AG09309 (cell line): ENCODE measurements around the gene MPPED2.

Source experiments
- DNase-seq: peaks from one replicate; pipeline ENCODE4 v3.0.0-alpha.2; 2010; ENCODE audit warnings: low read depth
- H3K4me3 ChIP-seq: 2 replicates; pipeline ENCODE4 v1.5.1; 2011; ENCODE audit warnings: mild to moderate bottlenecking, low read depth, low read length, moderate library complexity; ENCODE audit not compliant: control insufficient read depth
- TF ChIP-seq, protein P1 (sequence below): IDR thresholded peaks from 2 replicates; pipeline ENCODE4 v1.5.1; 2011; ENCODE audit warnings: mild to moderate bottlenecking, low read depth, low read length, inconsistent platforms; ENCODE audit not compliant: insufficient read depth, control insufficient read depth; ENCODE audit errors: missing control alignments

The MPPED2 gene

DNA sequence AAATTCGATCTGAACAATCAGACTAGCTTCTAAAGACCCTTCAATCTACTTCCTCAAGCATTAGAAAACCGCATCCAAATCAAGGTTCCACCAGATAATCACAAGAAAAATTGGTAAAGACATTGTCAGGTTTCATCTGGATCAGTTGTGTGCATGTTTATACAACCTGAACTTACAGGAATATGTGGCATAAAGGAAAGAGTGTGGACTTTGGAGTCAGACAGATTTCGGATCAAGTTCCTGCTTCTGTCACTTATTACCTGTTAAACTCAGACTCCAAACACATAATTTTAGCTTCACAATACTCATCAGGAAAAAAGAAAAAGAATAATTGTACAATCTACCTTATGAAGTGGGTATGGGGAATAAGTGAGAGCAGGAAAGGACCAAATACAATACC, 80.5 kb downstream of the MPPED2 start:
- H3K4me3 ChIP-seq, result no peak overlapping the region
- no peak for DNase-seq
- TF ChIP-seq, protein P1, sequence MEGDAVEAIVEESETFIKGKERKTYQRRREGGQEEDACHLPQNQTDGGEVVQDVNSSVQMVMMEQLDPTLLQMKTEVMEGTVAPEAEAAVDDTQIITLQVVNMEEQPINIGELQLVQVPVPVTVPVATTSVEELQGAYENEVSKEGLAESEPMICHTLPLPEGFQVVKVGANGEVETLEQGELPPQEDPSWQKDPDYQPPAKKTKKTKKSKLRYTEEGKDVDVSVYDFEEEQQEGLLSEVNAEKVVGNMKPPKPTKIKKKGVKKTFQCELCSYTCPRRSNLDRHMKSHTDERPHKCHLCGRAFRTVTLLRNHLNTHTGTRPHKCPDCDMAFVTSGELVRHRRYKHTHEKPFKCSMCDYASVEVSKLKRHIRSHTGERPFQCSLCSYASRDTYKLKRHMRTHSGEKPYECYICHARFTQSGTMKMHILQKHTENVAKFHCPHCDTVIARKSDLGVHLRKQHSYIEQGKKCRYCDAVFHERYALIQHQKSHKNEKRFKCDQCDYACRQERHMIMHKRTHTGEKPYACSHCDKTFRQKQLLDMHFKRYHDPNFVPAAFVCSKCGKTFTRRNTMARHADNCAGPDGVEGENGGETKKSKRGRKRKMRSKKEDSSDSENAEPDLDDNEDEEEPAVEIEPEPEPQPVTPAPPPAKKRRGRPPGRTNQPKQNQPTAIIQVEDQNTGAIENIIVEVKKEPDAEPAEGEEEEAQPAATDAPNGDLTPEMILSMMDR, result no peak

DNA sequence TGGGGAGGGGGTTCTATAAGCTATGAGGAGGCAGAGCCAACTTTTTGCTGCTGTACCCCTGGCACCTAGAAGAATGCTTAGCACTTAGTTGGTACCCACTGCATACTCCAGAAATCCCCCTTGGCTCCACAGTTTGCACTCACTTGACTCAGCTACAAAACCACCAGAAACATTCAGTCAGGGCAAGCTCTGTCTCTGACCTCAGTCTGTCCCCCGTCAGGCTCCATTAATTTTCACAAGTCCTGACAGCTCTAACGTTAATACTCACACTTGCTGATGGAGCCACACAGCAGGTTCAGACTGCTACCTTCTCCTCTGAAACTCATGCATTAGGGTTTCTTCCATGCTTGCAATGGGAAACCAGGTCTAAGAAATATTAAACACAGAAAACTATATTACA, 81.7 kb downstream of the MPPED2 start:
- TF ChIP-seq, protein P1, result no peak
- DNase-seq, result no peak
- no peak overlapping the region for H3K4me3 ChIP-seq

DNA sequence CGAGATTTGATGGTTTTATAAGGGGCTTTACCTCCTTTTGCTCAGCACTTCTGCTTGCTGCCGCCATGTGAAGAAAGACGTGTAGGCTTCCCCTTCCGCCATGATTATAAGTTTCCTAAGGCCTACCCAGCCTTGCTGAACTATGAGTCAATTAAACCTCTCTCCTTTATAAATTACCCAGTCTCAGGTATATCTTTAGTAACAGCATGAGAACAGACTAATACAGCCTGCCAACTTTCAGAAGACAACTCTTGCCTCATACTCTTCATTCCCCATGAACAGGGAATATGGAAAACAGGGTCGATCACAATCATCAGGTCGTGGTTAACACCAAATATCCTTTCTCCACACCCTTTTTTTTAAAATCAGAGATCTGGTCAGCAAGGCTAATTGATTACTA, 83.0 kb downstream of the MPPED2 start:
- H3K4me3 ChIP-seq, result no peak overlapping the region
- no peak for DNase-seq
- TF ChIP-seq, protein P1, result no peak

DNA sequence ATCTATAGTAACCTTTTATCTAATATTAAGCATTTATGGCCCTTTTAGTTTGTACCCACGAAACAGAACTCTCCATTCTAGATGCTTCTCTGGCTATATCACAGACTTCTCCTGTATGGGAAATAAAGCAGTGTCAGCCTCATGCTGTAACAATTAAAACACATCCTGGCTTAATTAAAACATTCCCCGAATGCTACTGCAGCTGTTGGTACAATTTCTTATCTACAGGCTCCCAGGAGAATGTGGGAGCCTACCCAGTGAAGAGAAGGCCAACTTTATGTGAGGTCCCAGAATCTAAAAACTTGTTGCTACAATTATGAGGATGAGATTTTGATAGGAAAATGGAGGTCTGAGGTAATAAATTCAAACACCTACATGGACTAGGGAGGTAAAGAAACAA, 83.8 kb downstream of the MPPED2 start:
- DNase-seq, result no peak
- TF ChIP-seq, protein P1, result no peak
- no peak overlapping the region for H3K4me3 ChIP-seq

DNA sequence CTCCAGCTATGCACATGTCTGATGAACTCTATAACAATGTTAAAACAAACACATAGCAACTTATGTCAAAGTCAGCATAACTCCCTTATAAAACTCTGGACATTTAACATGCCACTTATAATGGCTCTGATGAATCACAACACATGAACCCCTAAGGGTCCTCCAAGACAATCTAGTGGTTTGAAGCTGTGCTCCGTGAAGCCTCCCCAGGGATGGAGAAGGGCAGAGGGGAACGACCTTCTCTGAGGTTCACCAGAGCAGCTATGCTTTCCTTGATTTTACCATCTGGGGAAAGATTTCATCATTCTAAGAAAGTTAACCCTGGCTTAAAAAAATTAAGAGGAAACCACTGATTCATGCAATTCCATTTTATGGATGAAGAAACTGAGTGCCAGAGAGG, 84.4 kb downstream of the MPPED2 start:
- DNase-seq, result no peak
- TF ChIP-seq, protein P1, result no peak
- H3K4me3 ChIP-seq, result no peak overlapping the region

DNA sequence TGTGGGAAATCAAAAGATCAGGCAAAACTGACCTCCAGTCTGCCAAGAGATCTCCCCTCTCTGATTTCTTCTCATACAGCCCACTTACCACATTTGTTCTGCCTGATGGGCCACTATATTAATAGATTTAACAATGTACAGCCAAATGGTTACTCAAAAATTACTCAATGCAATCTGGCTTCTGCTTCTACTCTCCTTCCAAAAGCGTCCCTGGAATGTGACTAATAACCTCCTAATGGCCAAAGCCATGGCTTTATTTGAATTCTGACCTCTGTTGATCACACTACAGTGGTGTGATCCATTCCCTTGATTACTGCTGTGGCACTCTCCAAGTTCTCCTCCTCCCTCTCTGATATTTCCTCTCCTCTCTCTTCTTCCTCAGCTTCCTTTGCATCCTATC, 86.2 kb downstream of the MPPED2 start:
- H3K4me3 ChIP-seq, result no peak overlapping the region
- TF ChIP-seq, protein P1, result no peak
- no peak for DNase-seq

DNA sequence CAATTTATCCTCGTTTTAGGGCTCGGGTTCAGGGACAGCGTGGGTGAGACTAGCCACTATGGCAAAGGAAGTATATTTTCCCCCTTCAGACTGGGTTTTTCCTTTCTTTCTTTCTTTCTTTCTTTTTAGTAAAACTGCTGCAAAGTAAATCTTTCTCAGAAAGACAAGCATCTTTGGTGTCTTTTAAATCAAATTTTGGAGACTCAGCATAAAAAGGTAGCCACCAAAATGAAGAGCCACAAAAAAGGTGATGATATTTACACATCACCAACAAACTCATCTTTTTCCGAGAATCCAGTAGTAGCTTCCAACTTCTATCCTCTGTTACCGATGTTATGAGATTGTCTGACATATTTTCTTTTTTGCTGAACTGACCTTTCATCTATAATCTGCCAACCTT, 88.6 kb downstream of the MPPED2 start:
- TF ChIP-seq, protein P1, result no peak
- DNase-seq, result no peak
- H3K4me3 ChIP-seq, result no peak overlapping the region
